ENCODE data around the gene C2CD2.
"Not testable (repeated sequence)": the region's sequence is repeated elsewhere in the genome, so short reads cannot be mapped to it uniquely, and the experiment has no call there.

The C2CD2 gene

DNA sequence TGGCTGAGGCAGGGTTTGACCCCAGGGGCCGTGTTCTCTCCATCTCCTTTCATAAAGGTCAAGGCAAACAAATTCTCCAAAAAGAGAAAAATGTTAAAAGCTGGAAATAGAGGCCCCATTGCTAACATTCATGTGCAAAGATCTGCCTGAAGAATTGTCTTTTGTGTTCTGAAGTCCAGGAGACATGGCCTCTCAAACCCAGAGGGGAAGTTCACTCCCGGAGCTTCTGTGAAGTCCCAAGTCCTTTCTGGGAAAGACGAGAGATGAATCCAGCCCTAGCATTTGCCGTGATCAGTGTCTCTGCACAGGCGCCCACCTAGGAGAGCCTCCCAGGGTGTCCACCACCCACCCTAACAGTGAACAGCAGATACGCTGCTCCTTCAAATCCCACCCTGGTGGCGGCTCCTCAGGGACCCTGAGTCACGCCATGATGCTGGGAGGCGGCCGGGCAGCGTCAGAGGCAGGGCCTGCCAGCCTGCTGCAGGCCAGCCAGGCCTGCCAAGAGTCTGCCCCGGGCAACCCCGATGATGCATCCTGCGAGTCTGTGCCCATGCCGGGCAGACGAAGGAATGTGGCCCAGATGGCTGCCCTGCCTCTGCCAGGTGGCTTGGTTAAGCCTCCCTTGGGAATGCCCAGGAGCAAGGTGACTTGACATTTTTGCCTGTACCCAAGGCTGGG is 5.2 kb upstream of the C2CD2 start:
- no peak for DNase-seq (ENCODE audit: low read depth in 1 of 2, low spot score in 1 of 2)

DNA sequence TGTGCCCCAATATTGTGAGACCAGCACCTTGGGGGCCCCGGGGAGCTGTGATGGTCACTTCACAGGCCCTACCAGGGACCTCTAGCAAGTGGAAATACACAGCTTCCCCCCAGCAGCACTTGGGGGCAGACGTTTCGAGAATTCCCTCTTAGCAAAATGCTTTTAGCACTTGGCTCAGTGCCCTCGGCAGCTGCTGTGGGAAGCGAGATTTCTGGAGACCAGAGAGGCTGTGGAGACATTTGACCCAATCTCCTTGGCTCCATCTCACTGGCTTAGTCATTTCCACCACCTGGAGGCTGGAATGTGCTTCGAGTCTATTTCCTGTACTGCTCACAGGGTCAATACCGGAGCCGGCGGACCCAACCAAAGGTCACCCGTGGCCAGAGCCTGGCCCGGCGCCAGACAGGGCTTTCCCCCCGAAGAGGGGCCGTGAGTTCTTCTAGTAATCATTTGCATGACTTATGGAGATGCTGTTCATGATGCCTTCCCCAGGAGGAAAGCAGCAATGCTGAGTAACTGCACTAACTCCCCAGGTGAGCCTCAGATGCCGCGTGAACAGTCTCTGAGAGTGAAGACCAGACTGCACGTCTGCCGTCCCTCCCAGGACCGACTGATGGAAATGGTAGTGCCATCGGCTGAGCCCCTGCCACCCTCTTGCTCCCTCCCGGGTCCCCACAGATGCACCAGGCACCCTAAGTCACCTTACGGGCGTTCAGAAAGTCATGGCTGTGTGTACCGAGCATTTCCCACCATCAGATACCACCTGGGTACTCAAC is 4.4 kb upstream of the C2CD2 start:
- no peak for DNase-seq (ENCODE audit: low read depth in 1 of 2, low spot score in 1 of 2)

DNA sequence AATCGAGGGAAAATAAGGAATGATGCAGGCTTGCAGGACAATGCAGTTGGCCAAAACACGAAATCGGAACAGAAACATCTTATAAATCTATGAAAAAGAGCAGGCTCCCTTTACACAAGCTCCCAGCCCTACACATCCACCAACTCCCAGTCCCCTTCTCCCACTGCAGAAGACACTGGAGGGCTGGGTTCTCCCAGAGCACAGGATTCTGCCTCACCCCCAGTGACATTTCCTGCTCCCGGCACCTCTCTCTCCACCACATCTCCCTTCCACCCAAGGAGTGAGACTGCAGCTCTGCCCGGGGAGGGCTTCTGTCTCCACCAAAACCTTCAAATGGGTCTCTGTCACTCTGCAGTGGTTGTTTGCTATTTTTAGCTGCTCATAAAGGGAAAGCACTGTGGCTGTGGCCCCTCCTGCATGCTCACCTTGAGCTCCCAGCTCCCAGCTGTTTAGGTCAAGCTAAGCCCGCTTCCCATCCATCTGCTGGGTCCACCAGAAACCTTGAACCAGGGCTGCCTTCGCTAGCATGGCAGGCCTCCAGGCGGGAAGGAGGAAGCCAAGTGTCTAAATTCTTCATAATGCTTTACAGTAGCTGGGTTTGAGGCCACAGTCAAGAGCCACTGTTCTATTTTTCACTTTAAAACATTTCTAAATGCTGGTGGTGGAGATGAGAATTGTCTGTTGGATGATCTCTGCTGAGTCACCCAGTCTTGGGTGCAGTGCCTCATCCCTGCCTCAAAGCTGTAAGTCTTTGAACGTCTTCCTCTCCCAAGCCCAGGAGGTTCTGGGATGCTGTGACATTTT is 3.3 kb upstream of the C2CD2 start:
- DNase-seq (ENCODE audit: low read depth in 1 of 2, low spot score in 1 of 2) = no peak

DNA sequence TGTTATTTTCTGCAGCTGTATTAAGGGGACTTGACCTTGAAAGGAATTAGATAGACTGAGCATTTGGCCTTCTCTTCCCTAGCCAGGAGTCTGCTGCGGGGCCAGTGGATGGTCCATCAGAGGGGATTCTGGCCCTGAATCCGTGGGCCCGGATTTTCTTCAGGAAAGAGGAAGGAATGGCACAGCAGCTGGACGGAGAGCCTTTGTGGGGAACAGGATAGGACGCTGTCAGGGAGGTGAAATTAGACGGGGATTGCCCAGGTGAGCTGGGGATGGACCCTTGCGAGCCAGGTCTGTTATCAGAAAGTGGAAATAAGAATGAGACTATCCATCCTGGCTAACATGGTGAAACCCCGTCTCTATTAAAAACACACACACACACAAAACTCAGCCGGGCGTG is 1.7 kb upstream of the C2CD2 start:
- DNase-seq (ENCODE audit: low read depth in 1 of 2, low spot score in 1 of 2) = no peak

DNA sequence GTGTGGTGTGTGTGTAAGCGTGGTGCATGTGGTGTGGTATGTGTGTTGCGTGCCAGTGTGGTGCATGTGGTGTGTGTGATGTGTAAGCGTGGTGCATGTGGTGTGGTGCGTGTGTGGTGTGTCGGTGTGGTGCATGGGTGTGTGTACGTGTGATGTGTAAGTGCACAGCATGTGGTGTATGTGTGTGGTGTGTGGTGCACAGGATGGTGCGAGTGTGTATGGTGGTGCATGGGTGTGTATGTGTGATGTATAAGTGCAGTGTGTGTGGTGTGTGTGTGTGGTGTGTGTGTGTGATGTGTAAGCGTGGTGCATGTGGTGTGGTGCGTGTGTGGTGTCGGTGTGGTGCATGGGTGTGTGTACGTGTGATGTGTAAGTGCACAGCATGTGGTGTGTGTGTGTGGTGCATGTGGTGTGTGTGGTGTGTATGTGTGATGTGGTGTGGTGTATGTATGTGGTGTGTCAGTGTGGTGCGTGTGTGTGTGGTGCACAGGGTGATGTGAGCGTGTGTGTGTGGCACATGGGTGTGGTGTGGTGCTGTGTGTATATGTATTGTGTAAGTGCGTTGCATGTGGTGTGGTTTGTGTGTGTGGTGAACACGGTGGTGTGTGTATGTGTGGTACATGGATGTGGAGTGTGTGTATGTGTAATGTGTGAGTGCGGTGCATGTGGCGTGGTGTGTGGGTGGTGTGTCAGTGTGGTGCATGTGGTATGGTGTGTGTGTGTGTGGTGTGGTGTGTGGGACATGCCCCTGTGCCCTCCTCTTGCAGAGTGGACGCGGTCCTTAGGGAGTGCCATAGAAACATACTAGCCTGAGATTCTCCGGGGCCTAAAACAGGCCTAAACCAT is 1.1 kb upstream of the C2CD2 start:
- DNase-seq (ENCODE audit: low read depth in 1 of 2, low spot score in 1 of 2) = no peak

DNA sequence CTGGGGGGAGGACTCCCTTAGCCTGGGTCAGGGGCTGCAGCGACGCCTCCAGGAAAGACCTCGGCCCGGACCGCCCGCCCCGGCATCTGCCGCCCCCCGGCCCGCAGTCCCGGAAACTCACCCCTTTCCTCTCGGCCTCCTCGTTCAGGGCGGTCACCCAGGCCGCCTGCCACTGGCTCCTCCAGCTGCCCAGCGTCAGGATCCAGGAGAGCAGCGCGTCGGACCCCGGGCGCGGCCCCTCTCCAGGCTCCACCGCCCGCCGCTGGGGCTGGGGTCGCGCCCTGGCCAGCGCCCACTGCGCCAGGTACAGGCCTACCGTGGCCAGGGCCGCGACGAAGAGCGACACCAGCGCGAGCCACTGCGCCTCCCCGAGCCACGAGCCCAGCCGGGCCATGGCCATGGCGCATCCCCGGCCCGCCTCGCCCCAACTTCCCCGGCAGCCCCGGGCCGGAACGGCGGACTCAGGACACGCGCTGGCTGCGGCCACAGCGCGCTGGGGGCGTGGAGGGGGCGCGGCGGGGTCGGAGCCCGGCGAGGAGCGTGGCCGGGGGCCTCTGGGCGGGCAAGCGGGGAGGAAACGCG is 478 bp downstream of the C2CD2 start:
- DNase-seq (ENCODE audit: low read depth in 1 of 2, low spot score in 1 of 2) = no peak

DNA sequence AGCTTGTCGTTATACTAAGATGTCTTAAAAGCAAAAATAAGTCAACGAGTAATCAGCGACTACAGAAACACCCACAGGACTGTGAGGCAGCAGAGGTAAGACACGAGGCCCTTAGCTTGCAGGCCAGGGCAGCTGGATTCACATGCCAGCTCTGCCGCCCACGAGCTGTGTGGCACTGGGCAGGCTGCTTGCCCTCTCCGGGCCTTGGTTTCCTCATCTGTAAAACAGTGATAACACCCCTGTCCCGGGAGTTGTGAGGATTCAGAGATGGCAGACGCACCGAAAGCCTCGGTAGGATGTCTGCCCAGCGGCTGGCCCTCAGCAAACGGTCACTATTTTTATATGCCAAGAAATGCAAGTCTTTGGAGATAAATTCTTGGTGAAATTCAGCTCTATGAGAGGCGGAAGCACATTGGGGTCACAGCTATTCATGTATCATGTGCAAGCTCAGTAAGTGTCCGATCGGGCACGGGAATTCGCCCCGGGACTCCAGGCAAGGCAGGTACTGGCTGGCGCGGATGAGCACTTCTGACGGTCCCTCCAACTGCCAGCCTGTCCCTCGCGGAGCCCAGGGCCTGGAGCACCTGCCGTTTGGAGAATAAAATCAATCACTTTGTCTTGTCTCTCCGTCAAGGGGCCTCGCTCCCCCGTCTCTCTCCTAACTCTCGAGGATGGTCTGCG is 1.1 kb downstream of the C2CD2 start:
- no peak for DNase-seq (ENCODE audit: low read depth in 1 of 2, low spot score in 1 of 2)

DNA sequence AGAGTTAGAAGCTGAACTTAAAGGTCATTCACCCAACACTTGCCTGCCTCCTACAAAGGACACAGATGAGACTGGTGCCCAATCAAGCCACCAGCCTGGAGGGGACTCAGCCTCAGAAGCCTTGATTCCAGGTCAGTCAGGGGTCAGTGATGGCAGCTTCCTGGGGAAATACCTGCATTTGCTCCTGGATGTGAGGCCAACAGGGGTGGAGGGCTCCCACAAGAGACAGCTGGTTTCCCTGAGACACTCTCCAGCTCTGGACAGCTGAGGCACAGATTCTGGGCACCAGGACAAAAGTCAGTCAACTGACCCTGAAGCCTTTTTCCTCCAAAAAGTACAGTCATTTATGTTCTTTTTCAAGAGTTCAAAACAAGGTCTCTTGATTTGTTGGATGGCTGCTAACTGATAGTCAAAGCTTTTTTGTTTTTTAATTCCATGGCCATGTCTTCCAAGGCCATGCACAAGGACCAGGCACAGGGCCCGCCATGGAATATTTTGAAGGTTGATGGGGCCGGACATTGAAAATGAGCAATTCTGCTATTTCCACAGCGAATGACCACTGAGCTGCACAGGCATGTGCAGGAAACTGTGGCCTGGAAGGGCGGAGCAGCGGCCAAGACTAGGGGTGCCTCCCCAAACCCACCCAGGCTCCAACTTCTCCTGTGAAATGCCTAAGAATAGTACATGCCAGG is 1.8 kb downstream of the C2CD2 start:
- DNase-seq (ENCODE audit: low read depth in 1 of 2, low spot score in 1 of 2) = no peak

DNA sequence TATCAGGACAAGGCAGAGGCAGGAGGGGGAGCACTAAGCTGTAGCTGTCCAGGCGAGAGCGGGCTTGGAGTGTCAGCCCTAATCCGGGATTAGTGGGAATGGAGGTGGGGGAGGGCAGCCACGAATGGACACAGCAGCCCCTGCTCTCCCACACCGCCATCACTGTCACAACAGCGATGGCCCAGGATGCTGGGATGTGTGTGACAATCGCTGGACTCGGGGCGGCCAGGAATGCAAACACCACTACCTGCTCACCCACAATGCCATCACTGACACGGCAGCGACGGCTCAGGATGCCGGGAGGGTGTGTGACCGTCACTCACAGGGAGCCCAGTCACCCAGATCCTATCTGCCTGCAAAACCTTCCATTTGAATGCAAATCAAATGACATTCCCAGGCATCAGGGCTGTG is 2.9 kb downstream of the C2CD2 start:
- no peak for DNase-seq (ENCODE audit: low read depth in 1 of 2, low spot score in 1 of 2)

DNA sequence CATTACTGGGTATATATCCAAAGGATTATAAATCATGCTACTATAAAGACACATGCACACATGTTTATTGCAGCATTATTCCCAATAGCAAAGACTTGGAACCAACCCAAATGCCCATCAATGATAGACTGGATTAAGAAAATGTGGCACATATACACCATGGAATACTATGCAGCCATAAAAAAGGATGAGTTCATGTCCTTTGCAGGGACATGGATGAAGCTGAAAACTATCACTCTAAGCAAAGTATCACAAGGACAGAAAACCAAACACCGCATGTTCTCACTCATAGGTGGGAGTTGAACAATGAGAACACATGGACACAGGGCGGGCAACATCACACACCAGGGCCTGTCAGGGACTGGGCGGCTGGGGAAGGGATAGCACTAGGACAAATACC is 4.2 kb downstream of the C2CD2 start:
- DNase-seq (ENCODE audit: low read depth in 1 of 2, low spot score in 1 of 2) = not testable (repeated sequence)

DNA sequence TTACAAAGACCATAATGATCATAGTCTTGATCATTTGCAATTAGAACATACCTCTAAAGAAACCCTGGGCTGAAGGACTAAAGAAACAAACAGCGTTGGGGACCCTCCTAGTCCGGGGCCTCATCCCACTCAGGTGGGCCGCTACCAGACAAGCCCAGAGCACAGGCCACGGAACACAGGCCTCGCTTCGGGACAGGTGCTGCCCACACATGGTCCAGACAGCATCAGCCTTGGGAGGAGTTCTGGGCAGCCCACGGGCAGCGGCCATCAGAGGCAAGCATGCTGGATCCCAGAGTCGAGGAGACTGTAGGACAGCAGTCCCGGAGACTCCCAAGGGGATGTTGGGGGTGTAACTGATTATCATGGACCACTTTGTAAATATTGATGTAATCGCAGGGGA is 4.9 kb downstream of the C2CD2 start:
- DNase-seq (ENCODE audit: low read depth in 1 of 2, low spot score in 1 of 2) = no peak

DNA sequence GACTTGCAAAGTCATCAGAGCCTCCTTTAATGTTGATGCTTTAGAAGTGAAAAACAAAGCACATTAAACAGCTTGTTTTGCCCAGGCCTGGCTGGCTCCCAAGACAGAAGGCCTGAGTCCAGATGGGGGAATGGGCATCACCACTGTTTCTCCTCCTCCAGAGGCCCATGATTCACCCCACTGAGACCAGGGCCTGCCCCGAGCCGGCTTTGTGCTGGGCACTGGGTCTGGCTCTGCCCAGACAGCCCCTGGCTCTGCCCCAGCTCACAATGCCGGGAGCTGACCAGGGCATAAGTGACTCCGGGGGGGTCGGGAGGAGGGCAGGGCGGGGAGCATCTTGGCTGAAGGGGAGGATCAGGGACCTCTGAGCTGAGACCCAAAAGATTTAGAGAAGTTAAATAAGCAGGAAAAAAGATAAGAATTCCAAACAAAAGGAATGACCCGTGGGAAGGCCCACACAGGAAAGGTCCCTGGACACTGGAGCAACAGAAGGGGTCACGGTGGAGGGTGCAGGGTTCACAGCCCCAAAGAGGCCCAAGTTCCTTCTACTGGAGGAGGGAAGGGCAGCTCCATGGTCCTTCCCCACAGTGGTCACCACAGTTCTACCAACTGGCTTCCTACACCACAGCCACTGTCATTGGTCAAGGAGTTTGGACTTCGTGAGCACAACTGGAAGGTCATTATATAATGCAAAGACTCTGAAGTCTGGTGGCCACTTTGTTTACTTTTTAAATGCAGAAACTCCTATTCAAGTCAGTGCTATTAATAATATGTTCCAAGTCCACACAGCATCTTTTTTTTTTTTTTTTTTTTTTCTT is 5.5 kb downstream of the C2CD2 start:
- no peak for DNase-seq (ENCODE audit: low read depth in 1 of 2, low spot score in 1 of 2)

DNA sequence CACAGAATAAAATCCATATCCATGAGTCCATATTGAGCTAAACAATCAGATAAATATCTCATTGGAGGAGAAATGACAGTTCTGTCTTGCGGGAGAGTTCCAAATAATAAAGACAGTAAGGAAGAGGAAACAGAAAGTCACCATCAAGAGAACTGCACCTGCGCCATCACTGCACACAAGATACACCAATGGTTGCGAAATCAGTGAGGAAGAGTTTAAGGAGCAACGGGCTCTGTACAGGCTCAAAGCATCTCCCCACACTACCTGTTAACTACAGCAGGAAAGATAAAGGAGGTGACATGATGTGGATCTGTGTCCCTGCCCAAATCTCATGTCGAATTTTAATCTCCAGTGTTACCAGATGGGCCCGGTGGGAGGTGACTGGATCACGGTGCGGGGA is 7.8 kb downstream of the C2CD2 start:
- no peak for DNase-seq (ENCODE audit: low read depth in 1 of 2, low spot score in 1 of 2)

DNA sequence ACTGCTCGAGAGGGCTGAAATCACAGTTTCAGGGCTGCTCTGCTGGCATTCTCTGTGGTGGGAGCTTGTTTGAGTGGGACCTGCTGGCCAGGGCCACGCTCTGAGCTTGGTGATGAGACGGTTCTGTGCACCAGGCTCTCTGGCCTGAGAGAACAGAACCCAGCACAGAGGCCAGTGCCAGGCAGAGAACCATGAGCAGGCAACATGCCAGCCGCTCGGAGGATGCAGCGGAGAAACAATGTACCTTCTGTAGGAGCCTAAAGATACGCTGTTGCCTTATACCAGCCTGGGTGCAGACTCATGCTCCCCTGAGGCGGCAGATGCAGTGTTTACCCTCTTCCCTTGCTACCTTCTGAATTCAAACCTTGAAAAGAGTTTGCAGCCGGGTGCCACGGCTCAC is 10.0 kb downstream of the C2CD2 start:
- DNase-seq (ENCODE audit: low read depth in 1 of 2, low spot score in 1 of 2) = no peak

DNA sequence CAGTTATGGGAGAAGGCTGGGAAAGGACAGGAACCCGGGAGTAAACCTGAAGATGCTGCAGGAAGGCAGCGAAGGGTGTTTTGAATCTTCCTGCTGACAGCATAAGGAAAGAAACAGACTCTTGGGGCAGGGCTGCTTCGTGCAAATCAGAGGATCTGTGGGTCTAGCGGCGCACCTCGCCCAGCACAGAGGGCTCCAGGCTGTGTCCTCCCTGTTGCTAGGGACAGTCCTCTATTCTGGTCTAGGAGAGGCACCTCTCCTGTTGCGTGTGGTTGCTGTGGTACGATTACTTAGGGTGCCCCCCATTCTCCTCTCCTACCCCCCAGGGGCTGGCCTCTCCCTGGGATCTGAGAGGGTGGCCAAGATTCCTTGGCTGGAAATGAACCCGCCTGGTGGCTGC is 11.4 kb downstream of the C2CD2 start:
- DNase-seq (ENCODE audit: low read depth in 1 of 2, low spot score in 1 of 2) = no peak

DNA sequence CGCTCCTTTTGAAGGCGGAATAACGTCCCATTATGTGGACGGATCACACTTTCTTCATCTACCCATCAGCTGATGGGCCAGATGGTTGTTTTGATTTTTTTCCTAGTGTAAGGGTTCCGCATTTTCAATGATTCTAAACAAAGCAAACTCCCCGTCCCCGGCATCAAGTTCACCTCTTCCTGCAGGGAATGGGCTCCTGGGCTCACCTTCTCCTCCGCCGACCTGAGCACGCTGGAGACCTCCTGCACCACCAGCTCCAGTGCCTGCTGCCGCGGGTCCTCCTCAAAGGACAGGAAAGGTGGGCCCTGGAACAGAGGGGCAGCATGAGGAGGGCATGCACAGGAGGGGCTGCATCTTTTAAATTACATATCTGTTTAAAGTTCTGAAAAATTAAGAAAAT is 11.9 kb downstream of the C2CD2 start:
- DNase-seq (ENCODE audit: low read depth in 1 of 2, low spot score in 1 of 2) = no peak

DNA sequence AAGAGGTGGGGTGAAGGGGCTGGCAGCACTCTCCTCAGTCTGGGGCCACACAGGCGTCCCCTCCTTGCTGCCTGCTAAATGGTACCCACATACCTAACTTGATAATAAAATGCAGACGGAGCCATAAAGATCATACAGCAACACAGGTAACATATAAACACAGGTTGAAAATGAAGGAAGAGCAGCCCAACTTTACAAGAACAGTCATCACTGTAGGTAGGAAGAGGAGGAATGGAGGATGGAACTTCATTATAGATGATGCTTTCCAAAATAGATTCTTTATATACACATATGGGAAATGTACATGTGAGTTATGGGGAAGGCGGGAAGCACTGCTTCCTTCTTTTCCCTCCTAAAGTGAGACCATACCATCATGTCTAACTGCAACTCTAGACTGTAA is 13.4 kb downstream of the C2CD2 start:
- DNase-seq (ENCODE audit: low read depth in 1 of 2, low spot score in 1 of 2) = no peak

DNA sequence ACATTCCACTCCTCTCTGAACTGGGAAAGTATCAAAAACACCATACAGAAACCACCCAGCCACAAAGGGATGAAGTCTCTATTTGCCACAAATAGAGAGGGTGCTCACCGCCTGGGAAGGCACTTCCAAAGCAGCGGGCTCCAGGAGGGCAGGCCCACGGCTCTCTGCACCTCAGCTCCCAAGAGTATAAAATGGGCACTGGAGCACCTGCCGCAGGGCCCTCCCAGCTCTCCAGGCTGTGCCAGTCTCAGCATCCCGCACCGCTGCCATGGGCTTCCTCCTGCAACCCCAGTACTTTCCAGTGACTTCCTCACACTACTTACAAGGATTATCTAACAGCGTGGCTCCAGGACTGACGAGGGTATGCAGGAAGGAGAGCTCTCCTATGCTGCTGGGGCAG is 14.4 kb downstream of the C2CD2 start:
- DNase-seq (ENCODE audit: low read depth in 1 of 2, low spot score in 1 of 2) = no peak
